H1 (cell line): ENCODE measurements around the gene GUCY2C. TPM values are rescaled to one million over a fixed set of nuclear protein-coding genes. Genes with fewer than 3 reads are reported as not detected.

Experiments used
- polyA plus RNA-seq, 7 experiments: library from polyadenylated mRNA; depleted of rRNA in 3 of 7; stranded (reverse) in 5 of 7; unstranded in 2 of 7; fragments of >200 nt in 5 of 7; fragments of 200-250 nt in 2 of 7; gene quantifications; 1 replicate in 5 of 7; 2 replicates in 1 of 7; 4 replicates in 1 of 7; pipeline versions ENCODE4 v1.2.1 to v1.2.3, GENCODE V29; 2011 to 2013; ENCODE audit warnings: missing spikeins in 2 of 7, mixed read lengths in 2 of 7
- total RNA-seq: library from RNA; stranded (reverse); fragmentation: NEBNext Ultra II Directional; extraction: Animal tissue kit (Norgen Biotek cat#: 25700); gene quantifications from 2 replicates; pipeline ENCODE4 v1.2.1, GENCODE V29; 2021

GUCY2C gene
- total and polyA plus RNA-seq, 2 of the 8 experiments (the other 6 are each of a cell fraction or from before 2014, with no cell fraction given) = 1.9 to 3.2 TPM

Other genes starting within 250 kb of the GUCY2C start
- gene PLBD1, start 128.7 kb downstream of the GUCY2C start, total RNA-seq = 9.9 and 12.3 TPM in 2 replicates
- gene PLBD1, start 128.7 kb downstream of the GUCY2C start, polyA plus RNA-seq (2011; rRNA removed) = 4.0 and 6.3 TPM in 2 replicates
- 122 and 134 TPM in 2 replicates for gene WBP11, start 106.9 kb upstream of the GUCY2C start, total RNA-seq
- 22.1 and 24.0 TPM in 2 replicates for gene WBP11, start 106.9 kb upstream of the GUCY2C start, polyA plus RNA-seq (2011; rRNA removed)
- 1.2 and 1.5 TPM in 2 replicates for gene C12orf60, start 107.1 kb upstream of the GUCY2C start, total RNA-seq
- gene C12orf60, start 107.1 kb upstream of the GUCY2C start, polyA plus RNA-seq (2011; rRNA removed) = 0.91 and 1.2 TPM in 2 replicates
- gene SMCO3, start 117.6 kb upstream of the GUCY2C start, total RNA-seq = not detected in 2 replicates
- not detected in 2 replicates for gene SMCO3, start 117.6 kb upstream of the GUCY2C start, polyA plus RNA-seq (2011; rRNA removed)
- gene ART4, start 146.9 kb upstream of the GUCY2C start, total RNA-seq = not detected in 2 replicates
- gene ART4, start 146.9 kb upstream of the GUCY2C start, polyA plus RNA-seq (2011; rRNA removed) = not detected in 2 replicates
- not detected in 2 replicates for gene MGP, start 189.3 kb upstream of the GUCY2C start, total RNA-seq
- gene MGP, start 189.3 kb upstream of the GUCY2C start, polyA plus RNA-seq (2011; rRNA removed) = not detected in 2 replicates
- gene ERP27, start 241.9 kb upstream of the GUCY2C start, total RNA-seq = not detected in 2 replicates
- gene ERP27, start 241.9 kb upstream of the GUCY2C start, polyA plus RNA-seq (2011; rRNA removed) = not detected in 2 replicates